Natural killer cell (primary cell): Measurements from ENCODE around the gene TYMS. TPM values are rescaled to one million over a fixed set of nuclear protein-coding genes. Genes with fewer than 3 reads are reported as not detected.

Experiments
- ATAC-seq, 3 donors: fragments of 150-1000 bp in 2 of 3; fragments of 200-7000 bp in 1 of 3; cut with Tn5 transposase; 1 replicate in 1 of 3; 2 replicates in 2 of 3; pipeline ENCODE4 v1.10.0; 2021; ENCODE audit warnings: mild to moderate bottlenecking in 2 of 3, moderate library complexity in 2 of 3
- DNase-seq, 2 donors: peaks; one replicate each; pipeline versions ENCODE4 v3.0.0 to v3.0.0-alpha.2; 2013 to 2021; ENCODE audit warnings: mixed read lengths in 1 of 2
- H3K27ac ChIP-seq: one replicate; pipeline ENCODE4 v1.5.1; 2013; ENCODE audit warnings: mild to moderate bottlenecking, low read length
- H3K27me3 ChIP-seq: one replicate; pipeline ENCODE4 v1.6.1; 2013; ENCODE audit warnings: low read length; ENCODE audit not compliant: control insufficient read depth, insufficient read depth
- H3K36me3 ChIP-seq: one replicate; pipeline ENCODE4 v1.6.1; 2013; ENCODE audit warnings: low read length; ENCODE audit not compliant: control insufficient read depth, insufficient read depth
- H3K4me1 ChIP-seq: one replicate; pipeline ENCODE4 v1.6.1; 2013; ENCODE audit warnings: low read length; ENCODE audit not compliant: control insufficient read depth, insufficient read depth
- H3K4me3 ChIP-seq: one replicate; pipeline ENCODE4 v1.5.1; 2013; ENCODE audit warnings: low read length
- H3K9me3 ChIP-seq: one replicate; pipeline ENCODE4 v1.6.1; 2013; ENCODE audit warnings: low read length; ENCODE audit not compliant: control insufficient read depth, insufficient read depth
- H3K27ac Mint-ChIP-seq, 2 donors: one replicate each; pipeline ENCODE4 v1.8.0; 2022; ENCODE audit warnings: mild to moderate bottlenecking in 2 of 2, mixed read lengths in 2 of 2, moderate library complexity in 1 of 2
- H3K27me3 Mint-ChIP-seq, 2 donors: one replicate each; pipeline ENCODE4 v1.8.0; 2022; ENCODE audit warnings: low read depth in 2 of 2, mixed read lengths in 2 of 2
- H3K36me3 Mint-ChIP-seq: one replicate; pipeline ENCODE4 v1.8.0; 2022; ENCODE audit warnings: mixed read lengths
- H3K4me1 Mint-ChIP-seq, 2 donors: one replicate each; pipeline ENCODE4 v1.8.0; 2022; ENCODE audit warnings: mixed read lengths in 2 of 2
- H3K4me3 Mint-ChIP-seq: one replicate; pipeline ENCODE4 v1.8.0; 2022; ENCODE audit warnings: mild to moderate bottlenecking, moderate library complexity, mixed read lengths
- H3K9me3 Mint-ChIP-seq, 2 donors: one replicate each; pipeline ENCODE4 v1.8.0; 2022; ENCODE audit warnings: mixed read lengths in 2 of 2
- WGBS: methylation state at CpG from one replicate; pipeline ENCODE4 v1.1.7; 2013; ENCODE audit warnings: missing lambda C conversion rate; ENCODE audit not compliant: insufficient coverage; 5-methylcytosine and 5-hydroxymethylcytosine counted together
- intact Hi-C: fragments of 100-400 bp; cut with micrococcal nuclease; formaldehyde crosslinking; loops from one replicate; pipeline ENCODE4 v1.14.2; 2022
- total RNA-seq, 4 donors: library from RNA; stranded (reverse); fragments of 120-200 nt in 1 of 4; gene quantifications; one replicate each; pipeline versions ENCODE4 v1.2.3 to v1.2.4, GENCODE V29; 2013 to 2022
- TF ChIP-seq, protein P1 (sequence below): fragments of 200-600 bp; IDR thresholded peaks from one replicate; pipeline ENCODE4 v1.8.0; 2022; ENCODE audit warnings: antibody characterized with exemption

TYMS gene
- total RNA-seq, 3 donors from 2014 or later (not counting 1 experiment from before 2014, with no cell fraction given), result 5.8 to 13.6 (median 7.8) TPM

DNA sequence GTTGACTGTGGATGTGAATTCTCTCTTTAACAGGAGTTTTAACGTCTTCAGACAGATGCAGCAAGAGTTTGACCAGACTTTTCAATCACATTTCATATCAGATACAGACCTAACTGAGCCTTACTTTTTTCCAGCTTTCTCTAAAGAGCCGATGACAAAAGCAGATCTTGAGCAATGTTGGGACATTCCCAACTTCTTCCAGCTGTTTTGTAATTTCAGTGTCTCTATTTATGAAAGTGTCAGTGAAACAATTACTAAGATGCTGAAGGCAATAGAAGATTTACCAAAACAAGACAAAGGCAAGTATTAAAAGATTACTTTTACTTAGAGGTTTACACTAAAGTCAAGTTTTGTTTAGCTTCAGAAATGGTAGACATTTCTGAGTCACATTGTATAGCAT lies 30.2 kb upstream of the TYMS start:
- TF ChIP-seq, protein P1, sequence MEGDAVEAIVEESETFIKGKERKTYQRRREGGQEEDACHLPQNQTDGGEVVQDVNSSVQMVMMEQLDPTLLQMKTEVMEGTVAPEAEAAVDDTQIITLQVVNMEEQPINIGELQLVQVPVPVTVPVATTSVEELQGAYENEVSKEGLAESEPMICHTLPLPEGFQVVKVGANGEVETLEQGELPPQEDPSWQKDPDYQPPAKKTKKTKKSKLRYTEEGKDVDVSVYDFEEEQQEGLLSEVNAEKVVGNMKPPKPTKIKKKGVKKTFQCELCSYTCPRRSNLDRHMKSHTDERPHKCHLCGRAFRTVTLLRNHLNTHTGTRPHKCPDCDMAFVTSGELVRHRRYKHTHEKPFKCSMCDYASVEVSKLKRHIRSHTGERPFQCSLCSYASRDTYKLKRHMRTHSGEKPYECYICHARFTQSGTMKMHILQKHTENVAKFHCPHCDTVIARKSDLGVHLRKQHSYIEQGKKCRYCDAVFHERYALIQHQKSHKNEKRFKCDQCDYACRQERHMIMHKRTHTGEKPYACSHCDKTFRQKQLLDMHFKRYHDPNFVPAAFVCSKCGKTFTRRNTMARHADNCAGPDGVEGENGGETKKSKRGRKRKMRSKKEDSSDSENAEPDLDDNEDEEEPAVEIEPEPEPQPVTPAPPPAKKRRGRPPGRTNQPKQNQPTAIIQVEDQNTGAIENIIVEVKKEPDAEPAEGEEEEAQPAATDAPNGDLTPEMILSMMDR, result no peak
- intact Hi-C loops, result no loop called here
- WGBS, result 84% methylated on average over 2 of the region's 2 CpGs
- Histone ChIP-seq H3K27ac (no peak overlapping the region), H3K9me3 (no peaks in the 10 kb centered on the region), H3K36me3 (no peaks in the 10 kb centered on the region), H3K4me1 (no peaks in the 10 kb centered on the region), H3K27me3 (no peaks in the 10 kb centered on the region), H3K4me3 (no peak overlapping the region)
- H3K4me1 Mint-ChIP-seq, result no peaks in the 10 kb centered on the region
- DNase-seq (no peak), ATAC-seq (no peak)
- H3K9me3 Mint-ChIP-seq, result no peaks in the 10 kb centered on the region
- no peak overlapping the region for H3K27ac Mint-ChIP-seq
- peaks cover 6 to 15% of the 10 kb centered on the region in 2 donors for H3K27me3 Mint-ChIP-seq
- no peaks in the 10 kb centered on the region for H3K36me3 Mint-ChIP-seq
- H3K4me3 Mint-ChIP-seq, result no peak overlapping the region

DNA sequence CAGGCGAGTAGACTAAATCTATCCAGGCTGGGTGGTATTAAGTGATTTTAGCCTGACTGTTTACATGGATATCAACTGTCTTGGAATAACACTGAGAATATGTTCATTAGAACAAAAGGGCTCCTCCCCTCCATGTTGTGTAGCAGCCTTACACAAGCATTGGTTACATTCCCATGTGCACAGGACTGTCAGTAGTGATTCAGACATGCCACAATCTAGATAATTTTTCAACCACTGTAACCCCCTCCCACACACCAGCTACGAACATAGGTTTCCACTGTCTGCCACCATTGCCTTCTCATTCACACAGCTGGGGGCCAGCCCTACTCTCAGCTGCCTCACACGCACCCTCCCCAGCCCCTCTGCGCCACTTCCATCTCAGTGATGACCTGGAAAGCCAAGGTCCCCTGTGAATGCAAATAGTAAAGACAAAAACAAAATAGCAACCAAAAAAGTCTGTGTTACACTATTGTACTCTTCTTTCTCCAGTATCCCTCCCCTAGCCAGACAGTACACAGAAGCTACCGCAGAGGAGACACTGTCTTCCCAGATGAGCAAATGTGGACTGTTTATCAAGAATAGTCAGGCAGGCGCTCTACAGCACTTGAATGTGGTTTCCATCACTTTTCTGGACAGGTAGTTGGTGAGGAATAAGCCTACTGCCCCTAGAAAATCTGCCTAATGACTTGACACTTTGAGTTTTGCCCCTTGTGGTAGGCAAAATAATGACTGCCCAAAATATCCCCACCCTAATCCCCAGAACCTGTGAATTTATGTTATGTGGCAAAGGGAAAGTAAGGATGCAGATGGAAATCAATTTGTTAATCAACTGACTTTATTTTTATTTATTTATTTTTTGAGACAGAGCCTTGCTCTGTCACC lies 27.9 kb upstream of the TYMS start:
- DNase-seq, result no peak
- Histone ChIP-seq H3K4me3 (no peak overlapping the region), H3K27ac (no peak overlapping the region), H3K36me3 (no peaks in the 10 kb centered on the region), H3K4me1 (no peaks in the 10 kb centered on the region), H3K9me3 (no peaks in the 10 kb centered on the region), H3K27me3 (no peaks in the 10 kb centered on the region)
- H3K27me3 Mint-ChIP-seq, result peaks cover 0 to 15% of the 10 kb centered on the region in 2 donors
- no peaks in the 10 kb centered on the region for H3K9me3 Mint-ChIP-seq
- TF ChIP-seq, protein P1, result no peak
- no peaks in the 10 kb centered on the region for H3K36me3 Mint-ChIP-seq
- intact Hi-C loops, result no loop called here
- WGBS, result 85% methylated on average over 6 of the region's 6 CpGs
- H3K27ac Mint-ChIP-seq, result no peak overlapping the region
- H3K4me3 Mint-ChIP-seq, result no peak overlapping the region
- no peak for ATAC-seq
- no peaks in the 10 kb centered on the region for H3K4me1 Mint-ChIP-seq

DNA sequence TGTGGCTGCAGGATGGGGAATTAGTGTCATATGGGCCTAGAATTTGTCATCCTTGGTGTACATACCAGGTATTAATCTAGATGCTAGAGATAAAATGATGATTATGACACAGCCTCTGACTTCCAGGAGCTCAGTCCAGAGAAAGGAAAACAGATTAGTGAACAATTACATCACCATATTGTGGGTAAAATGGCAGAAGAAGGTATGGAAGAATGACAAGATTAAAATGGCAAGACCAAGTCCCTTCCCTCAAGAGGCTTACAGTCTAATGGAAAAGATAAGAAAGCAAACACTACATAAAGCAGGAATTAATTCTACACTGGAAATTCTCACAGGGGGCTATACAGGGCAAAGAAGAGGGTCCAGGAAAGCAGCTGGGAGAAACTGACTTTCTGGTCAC lies 25.9 kb upstream of the TYMS start:
- TF ChIP-seq, protein P1, result no peak
- Histone ChIP-seq H3K4me1 (no peaks in the 10 kb centered on the region), H3K9me3 (no peaks in the 10 kb centered on the region), H3K36me3 (no peaks in the 10 kb centered on the region), H3K27me3 (no peaks in the 10 kb centered on the region), H3K27ac (no peak overlapping the region), H3K4me3 (no peak overlapping the region)
- H3K4me3 Mint-ChIP-seq, result no peak overlapping the region
- no peak overlapping the region for H3K27ac Mint-ChIP-seq
- no peaks in the 10 kb centered on the region for H3K4me1 Mint-ChIP-seq
- no peak for DNase-seq
- no peak for ATAC-seq
- H3K9me3 Mint-ChIP-seq, result no peaks in the 10 kb centered on the region
- peaks cover 0 to 14% of the 10 kb centered on the region in 2 donors for H3K27me3 Mint-ChIP-seq
- intact Hi-C loops, result no loop called here
- H3K36me3 Mint-ChIP-seq, result no peaks in the 10 kb centered on the region
